ENCODE results near the gene EMP3.

GRCh38 chr19:48351341-48351752 lies 26.0 kb downstream of the EMP3 start:
- TF ChIP-seq POLR2A (IDR thresholded peaks at IDR 0.05; ENCODE audit: low read depth, low read length) = no peak
- no peak for TF ChIP-seq POLR2AphosphoS5 (IDR thresholded peaks at IDR 0.05; ENCODE audit: low read depth, low read length)
- TF ChIP-seq TAF1 (IDR thresholded peaks at IDR 0.05; ENCODE audit: borderline replicate concordance, low read depth, low read length) = no peak
